Measurements from ENCODE around the gene AOPEP. TPM values are rescaled to one million over a fixed set of nuclear protein-coding genes. Genes with fewer than 3 reads are reported as not detected.
A peak's percentile ranks its signal among the peaks of the same experiment; 100 is the strongest.
"Not testable (repeated sequence)": the region's sequence is repeated elsewhere in the genome, so short reads cannot be mapped to it uniquely, and the experiment has no call there.

The AOPEP gene
- total RNA-seq, 1 experiment from 2014 or later, result 41.0 TPM

DNA sequence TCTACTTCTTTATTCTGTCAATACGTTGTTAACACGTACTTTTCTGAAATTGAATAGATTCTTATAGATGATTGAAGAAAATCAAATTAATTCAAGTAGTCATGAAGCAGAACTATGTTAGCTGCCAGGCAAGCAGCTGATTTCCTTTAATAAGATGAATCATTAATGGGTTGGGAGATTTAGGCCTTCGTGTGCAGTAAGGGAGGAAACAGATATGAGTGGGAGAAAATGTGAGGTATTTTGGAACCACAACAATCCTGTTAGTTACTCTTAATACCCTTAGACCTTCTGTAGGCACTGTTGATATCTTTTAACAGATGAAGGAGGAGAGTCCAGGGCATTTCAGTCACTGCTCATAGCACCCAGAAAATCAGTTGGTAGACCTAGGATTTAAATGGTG, 121.0 kb downstream of the AOPEP start:
- DNase-seq (ENCODE audit: low spot score), result peak; percentile 55

DNA sequence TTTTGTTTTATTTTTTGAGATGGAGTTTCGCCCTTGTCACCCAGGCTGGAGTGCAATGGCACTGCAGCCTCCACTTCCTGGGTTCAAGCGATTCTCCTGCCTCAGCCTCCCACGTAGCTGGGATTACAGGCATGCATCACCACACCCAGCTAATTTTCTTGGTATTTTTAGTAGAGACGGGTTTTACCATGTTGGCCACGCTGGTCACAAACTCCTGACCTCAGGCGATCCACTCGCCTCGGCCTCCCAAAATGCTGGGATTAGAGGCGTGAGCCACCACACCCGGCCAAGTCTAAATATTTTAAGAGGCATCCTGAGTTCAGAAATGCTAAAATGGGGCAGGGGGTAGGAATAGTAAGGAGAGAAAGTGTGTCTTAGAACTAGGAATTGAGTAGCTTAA, 122.3 kb downstream of the AOPEP start:
- DNase-seq (ENCODE audit: low spot score), result not testable (repeated sequence)

DNA sequence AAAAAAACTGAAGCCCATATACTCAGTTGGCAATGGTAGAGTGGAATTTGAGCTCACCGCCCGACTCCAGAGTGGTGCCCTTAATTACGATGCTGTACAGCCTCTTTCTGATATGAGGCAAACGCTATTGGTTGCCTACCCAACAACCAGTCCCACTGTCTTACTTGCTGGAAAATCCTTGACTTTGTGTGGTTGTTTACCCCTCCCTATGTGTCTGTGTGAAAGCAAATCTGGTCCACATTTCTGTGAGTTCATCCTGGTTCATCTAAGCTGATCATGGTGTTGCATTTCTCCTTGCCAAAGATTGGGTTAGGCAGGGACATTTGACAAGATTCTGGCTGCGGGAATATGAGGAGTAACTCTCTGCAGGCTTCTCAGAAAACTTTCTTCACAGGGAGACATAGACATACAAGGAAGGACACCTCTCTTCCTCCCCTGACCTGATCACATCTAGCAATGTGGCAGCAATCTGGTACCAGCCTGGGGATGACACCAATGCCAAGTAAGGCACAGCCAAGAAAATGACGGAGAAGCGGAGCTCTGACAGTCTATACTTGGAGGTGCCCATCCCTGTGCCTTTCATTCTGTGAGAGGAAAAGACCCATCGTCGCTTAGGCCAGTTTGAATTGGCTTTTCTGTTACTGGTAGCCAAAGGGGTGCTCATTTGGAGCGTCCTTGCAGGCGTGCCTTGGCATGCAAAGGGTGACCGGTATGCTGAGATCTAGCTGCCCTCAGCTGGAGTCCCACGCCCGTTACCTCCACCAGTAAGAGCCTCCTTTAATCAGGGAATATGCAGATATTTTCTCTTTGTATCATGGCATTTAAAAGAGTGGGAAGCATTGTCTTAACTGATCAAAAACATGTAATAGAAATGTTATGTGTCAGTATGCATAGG, 124.3 kb downstream of the AOPEP start:
- no peak for DNase-seq (ENCODE audit: low spot score)

DNA sequence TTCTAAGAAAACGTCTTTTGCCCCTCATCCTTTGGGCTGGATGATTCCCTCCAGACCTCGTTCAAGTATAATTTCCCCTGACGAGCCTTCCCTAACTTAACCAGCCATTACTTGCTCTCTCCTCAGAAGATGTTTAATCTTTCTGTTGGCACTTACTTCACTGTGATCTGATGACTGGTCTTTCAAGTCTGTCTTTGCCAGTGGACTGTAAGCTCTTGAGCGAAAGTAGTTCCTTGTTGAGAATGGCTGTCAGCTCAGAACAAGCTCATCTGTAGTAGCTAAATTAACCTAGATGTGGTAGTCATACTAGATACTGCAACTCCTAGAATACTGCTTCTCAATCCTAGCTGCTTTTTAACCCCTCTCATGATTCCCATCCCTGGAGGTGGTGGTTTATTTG, 125.0 kb downstream of the AOPEP start:
- DNase-seq (ENCODE audit: low spot score), result no peak

DNA sequence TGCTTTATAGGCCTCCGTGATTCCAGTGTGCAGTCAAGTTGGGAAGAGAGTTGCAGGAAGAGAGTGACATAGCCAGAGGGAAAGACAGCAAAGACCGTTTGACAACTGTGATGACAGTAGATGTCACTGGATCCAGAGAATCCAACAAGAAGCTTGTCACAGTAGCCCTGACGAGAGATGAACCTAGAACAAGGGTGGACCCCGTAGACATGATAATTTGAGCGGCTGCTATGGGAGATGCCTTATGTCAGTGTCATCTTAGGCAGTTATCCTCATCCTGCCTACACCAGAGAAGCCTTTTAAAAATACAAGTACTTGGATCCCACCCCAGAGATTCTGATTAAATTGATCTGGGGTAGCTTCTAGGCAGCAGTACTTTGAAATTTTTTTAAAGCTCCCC, 125.4 kb downstream of the AOPEP start:
- DNase-seq (ENCODE audit: low spot score), result no peak

DNA sequence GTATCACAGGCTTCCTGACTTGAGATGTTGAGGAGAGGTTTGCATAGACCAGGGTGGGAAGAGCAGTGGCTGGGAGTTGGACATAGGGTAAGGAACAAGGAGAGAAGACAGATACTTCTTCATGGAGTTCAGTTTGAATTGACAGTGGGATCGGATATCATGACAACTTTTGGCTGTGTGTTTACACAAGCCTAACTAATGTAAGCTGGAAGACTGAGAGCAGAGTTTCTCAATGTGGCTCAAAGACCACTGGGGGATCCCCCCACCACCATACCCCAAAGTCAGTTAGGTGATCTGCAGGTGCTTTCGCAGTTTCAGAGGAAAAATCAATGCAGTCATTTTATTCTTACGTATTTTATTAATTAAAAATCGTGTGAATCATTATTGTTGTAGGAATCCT, 125.9 kb downstream of the AOPEP start:
- no peak for DNase-seq (ENCODE audit: low spot score)

DNA sequence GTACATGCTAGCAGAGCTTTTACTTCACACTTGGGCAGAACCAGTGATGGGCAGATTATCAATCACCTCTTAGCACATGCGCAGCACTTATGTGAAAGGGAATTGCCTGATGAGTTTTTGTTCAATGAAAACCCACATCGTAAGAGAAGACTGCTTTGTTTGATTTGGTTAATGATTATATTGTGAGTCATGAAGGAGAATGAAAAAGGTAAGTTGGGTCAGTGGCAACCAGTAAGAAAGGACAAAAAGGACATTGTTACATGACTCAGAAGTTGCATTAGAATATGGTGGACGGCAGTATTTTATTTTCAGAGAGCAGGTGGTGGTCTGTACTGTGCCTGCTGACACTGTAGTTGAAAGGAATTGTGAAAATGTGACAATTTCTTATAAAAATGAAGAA, 127.4 kb downstream of the AOPEP start:
- DNase-seq (ENCODE audit: low spot score), result no peak

DNA sequence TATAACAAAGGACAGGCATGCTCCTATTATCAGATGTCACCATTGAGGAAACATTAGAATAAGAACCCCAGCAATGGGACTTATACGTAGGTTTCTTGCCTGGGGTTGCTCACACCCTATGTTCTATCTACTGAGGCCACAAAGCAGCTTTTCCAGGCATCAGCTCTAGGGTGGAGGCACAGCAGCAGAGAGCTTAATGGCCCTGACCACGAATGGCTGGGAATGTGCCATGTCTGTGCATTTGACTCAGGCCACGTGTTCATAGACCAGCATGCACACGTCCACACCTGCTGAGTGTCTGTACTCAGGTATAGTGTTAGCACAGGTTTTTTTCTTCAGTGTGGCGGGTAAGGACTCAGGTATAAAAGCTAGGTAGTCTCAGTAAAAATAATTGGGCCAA, 129.4 kb downstream of the AOPEP start:
- no peak for DNase-seq (ENCODE audit: low spot score)

DNA sequence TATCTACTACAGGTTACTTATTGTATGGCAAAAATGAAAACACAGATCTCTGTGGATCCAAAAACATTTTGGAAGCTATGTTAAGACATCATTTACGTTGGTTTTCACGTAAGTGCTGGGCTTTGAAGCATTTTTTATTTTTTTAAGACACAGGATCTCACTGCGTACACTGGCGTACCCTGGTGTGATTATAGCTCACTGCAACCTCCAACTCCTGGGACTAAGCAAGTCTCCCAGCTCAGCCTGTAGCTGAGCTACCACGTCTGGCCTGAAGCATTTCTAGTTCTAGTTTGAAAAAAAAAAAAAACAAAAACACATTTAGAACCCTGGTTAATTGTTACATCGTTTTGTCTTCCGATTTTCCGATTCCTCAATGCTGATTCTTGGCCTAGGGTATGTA, 131.3 kb downstream of the AOPEP start:
- DNase-seq (ENCODE audit: low spot score), result no peak

DNA sequence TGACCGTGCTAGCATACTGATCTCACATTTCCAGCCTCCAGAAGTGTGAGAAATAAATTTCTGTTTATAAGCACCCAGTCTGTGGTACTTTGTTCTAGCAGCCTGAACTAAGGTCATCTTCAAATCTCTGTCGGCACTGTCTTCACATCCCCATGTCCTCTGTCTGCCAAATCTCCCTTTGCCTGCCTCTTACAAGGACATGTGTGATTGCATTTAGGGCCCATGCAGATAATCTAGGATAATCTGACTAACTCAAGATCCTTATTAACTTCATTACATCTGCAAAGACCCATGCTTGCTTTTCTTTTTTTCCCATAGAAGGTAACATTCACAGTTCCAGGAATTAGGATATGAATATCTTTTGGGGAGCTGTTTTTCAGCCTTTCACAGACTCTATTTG, 132.7 kb downstream of the AOPEP start:
- DNase-seq (ENCODE audit: low spot score), result no peak

DNA sequence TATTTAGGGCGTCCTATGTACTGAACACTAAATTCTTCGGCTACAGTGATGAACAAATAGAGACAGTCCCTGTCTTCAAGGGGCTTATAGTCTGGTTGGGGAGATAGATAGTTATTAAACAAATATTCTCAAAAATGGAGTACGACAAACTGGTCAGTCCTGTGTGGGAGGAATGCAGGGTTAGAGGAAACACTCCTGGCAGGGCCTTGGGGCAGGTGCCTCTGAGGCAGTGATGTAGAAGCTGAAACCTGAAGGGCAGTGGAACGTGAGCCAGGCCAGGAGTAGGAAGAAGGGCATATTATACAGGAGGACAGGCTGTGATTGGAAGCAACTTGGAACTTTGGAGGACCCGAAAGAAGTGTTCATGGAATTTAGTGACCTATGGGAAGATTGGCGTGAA, 133.4 kb downstream of the AOPEP start:
- DNase-seq (ENCODE audit: low spot score), result no peak

DNA sequence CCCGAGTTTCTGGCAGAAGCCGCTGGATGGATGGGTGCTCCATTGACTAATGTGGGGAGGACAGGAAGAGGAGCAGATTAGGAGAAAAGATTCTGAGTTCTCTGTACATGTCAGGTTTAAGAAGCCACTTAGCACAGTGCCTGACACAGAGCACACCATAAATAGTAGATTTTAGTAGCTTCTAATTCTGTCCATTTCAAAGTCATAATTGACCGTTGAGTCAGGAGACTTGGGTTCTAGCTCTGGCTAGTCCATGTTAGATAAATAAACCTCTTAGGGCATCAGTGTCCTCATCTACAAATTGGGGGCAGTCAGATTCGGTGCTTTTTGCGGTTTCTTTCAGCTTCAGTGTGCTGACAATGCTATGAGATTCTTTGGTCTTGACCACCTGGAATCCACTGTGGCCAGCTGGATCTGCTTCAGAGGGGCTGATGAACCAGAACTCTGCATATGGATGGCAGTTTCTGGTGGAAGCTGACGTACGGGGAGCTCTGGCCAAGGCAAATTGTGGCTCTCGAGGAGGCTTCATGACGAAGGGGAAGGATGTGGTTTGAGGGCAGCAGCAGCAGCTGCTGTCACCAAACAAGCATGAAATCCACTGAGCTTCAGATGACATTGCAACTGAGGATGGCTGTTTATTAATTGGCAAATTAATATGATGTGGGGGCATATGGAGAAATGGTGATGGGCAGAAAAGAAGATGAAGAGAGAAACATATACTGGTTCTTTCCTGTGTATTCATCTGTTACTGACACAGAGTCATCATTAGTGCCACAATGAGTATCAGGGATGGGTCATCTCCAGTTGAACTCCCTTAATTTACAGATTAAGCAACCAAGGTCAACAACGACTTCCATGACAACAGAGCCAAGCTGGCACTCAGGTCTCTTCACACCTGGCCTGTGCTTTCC, 134.4 kb downstream of the AOPEP start:
- peak; percentile 40 for DNase-seq (ENCODE audit: low spot score)

DNA sequence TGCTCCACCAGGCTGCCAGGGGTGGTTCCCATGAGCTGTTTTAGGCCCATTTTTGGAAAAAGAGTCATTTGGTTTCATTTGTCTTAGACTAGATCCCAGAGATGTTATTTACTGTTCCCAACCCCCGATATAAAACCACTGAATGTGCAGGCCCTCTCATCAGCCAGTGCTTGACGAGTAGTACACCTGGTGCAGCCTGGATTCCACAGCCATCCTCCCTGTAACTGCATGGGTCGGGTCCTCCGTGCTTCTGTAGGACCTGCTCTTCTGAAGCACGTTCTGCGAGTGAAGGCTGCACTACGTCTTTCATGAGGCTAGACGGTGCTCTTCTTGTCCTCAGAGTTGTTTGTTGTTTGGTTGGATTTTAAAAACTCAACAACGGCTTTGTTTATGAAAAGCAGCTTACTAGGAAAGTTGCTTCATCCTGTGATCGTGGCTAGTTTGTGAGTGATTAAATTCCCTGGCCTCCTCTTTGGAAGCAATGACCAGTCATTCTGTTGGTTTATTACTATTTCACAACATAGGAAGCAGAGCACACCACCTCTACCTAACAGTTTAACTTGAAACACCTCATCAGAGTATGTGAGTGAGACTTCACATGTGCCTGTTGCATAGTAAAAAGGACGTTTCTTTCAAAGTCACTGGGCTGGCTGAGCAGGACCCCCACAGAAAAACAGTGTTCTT, 135.2 kb downstream of the AOPEP start:
- DNase-seq (ENCODE audit: low spot score), result no peak

DNA sequence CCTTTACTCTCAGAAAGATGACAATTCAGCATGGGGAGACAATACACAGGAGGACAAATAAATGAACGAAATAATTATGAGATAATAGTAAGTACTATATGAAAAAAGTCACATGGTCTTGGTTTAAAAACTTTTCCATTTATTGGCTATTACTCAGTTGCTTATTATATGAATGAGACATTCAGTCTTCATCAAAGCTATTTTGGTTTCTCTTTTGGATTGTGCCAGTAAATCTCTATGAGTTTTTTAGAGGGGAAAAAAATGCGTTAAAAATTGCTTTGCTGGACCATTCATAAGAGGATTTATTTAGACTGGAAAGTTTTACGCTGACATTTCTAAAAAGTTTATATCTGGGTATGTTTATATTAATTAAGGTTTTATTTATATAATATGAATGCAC, 137.7 kb downstream of the AOPEP start:
- DNase-seq (ENCODE audit: low spot score), result no peak

DNA sequence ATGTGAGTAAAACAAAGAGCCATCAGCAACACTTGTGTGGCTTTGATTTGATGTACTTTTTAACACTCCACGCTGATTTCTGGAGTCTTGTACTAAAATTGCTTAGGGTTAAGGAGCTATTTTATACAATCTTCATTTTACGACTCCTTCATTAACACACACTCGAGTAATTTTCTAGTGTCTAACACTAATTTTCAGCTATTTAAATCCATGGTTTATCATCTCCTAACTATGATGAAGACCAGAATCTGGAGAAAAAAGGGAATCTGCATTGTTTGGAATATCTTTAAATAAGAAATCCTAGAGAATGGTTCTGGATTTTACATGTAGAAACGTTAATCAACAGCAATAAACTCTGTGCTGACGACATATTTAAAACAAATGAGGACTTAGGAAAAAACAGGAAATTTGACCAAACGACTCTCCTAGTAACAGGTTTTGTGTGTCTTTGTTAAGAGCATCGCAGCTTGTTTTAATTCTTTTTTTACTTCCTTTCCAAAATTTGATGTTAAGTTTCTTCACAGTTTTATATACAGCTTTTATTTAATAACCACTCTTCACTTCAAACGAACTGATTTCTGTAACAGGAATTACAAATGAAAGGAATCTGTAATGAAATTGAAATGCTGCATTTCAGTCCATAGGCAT, 138.5 kb downstream of the AOPEP start:
- DNase-seq (ENCODE audit: low spot score), result no peak

DNA sequence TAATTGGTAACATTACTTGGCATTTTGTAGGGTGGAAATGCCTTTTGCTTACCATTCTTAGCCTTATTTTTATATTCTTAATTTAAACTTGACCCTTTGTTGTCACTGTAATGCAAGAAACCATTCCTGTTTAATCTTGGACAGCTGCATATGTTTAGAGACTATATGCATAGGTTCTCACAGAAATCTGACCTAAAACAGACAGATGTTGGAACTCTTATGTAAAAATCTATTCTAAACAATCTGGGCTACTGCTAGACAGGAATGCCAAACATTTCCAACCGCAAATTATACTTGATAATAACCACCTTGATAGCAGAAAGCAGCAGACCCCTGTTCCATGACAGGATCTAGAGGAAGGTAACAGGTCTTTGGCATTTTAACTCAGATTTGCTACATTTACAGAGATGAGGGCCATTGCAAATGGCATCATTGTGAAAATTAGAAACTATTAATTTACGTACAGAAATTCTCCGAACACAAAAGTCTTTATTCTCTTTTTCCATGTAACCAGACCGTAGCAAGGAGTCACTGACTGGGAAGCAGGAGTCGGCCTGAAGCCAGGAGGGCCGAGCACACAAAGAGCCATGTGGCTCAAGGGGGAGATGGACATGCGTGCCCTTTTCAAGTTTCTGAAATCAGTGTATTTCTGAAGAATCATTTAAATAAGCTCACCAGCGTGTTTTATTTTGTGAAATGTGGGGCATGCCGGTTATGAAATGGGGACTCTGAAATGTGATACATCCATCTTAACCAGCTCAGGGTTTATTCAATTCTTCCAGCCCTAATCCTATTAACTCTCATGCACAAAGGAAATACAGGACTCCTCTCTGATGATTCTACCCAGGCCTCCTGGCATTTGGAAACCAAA, 139.3 kb downstream of the AOPEP start:
- no peak for DNase-seq (ENCODE audit: low spot score)

DNA sequence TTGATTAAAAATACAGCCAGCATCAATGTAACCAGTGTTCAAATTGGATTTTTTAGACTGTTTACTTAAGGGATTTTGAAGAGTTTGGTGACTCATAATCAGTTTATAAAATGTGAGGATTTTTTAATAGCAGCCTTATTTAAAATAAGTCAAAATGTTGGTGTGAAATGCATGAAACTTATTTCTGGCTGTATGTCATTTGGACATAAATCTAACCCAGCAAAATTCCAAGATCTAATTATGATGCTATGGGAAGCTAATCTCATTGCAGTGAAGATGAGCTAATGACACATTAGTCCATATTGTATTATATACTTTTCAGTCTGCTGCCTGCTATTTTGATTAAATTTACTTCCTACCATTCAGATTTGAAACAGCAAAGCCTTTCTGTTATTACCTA, 140.3 kb downstream of the AOPEP start:
- no peak for DNase-seq (ENCODE audit: low spot score)

DNA sequence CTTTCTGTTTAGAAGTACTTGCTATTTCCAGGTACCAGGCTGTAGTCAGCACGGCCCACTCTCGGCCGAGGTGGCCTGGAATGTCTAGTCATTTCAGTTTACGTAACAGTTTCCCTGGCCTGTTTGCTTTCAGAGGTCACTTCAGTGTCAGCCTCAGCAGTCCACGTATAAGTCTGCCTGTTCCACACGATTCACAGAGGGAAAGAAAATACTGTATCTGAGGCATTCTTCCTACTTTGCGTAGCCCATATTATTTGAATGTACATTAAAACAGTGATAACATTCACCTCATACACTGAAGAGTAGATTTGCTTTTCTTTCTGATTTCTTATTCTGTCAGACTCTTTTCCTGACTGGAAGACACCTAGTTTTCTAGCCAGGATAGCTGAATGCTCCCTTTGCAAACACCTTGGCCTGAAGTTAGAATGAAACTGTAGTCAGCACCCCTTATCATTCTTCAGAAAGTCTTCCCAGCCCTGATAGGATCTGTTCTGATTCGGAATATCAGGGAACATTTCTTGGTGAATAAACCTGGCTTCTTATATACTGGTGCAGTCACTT, 140.9 kb downstream of the AOPEP start:
- DNase-seq (ENCODE audit: low spot score), result peak; percentile 80

DNA sequence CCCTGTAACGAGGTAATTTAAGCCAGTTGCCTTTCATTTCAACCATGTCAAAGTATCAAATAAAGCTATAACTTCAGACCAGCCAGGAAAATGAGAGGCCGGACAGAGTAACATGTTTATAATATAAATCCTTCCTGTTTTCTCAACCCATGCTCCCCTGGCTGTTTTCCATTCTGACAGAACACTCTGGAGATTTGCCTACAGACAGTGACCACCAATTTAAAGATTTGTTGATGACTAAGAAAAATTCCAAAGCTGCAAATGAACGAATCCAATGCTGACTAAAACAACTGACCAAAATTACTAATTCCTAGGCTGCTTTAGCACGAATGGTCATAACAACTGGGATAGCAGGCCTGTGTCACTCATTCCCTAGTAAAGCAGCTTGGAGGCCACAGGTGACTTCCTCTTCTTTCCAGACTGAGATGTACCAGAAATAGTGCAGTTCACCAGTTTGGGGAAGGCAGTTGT, 141.4 kb downstream of the AOPEP start:
- DNase-seq (ENCODE audit: low spot score), result peak; percentile 93

DNA sequence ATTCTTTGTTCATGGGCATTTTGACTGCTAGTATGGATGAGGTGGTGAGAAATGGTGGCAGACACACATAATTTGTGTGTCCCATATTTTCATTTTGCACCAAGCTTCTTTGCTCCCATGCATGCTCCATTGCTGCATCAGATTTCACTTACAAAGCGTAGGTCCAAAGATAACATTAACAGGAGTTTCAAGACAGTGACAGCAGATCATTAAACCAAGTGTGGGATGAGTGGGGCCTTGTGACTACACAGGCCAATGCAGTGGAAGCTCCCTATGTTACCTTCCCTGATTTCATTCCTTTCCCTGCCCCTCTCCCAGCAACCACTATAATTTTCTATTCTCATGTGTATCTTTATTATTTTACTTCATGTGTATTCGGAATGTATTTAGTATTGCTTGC, 142.0 kb downstream of the AOPEP start:
- no peak for DNase-seq (ENCODE audit: low spot score)

Data from A172 (cell line).